Natural killer cell (primary cell): Measurements from ENCODE around the gene IL12RB2. TPM values are rescaled to one million over a fixed set of nuclear protein-coding genes. Genes with fewer than 3 reads are reported as not detected.

Experiments used
- ATAC-seq, 3 donors: fragments of 150-1000 bp in 2 of 3; fragments of 200-7000 bp in 1 of 3; cut with Tn5 transposase; 1 replicate in 1 of 3; 2 replicates in 2 of 3; pipeline ENCODE4 v1.10.0; 2021; ENCODE audit warnings: mild to moderate bottlenecking in 2 of 3, moderate library complexity in 2 of 3
- DNase-seq, 2 donors: peaks; one replicate each; pipeline versions ENCODE4 v3.0.0 to v3.0.0-alpha.2; 2013 to 2021; ENCODE audit warnings: mixed read lengths in 1 of 2
- H3K27ac ChIP-seq: one replicate; pipeline ENCODE4 v1.5.1; 2013; ENCODE audit warnings: mild to moderate bottlenecking, low read length
- H3K27me3 ChIP-seq: one replicate; pipeline ENCODE4 v1.6.1; 2013; ENCODE audit warnings: low read length; ENCODE audit not compliant: control insufficient read depth, insufficient read depth
- H3K36me3 ChIP-seq: one replicate; pipeline ENCODE4 v1.6.1; 2013; ENCODE audit warnings: low read length; ENCODE audit not compliant: control insufficient read depth, insufficient read depth
- H3K4me1 ChIP-seq: one replicate; pipeline ENCODE4 v1.6.1; 2013; ENCODE audit warnings: low read length; ENCODE audit not compliant: control insufficient read depth, insufficient read depth
- H3K4me3 ChIP-seq: one replicate; pipeline ENCODE4 v1.5.1; 2013; ENCODE audit warnings: low read length
- H3K9me3 ChIP-seq: one replicate; pipeline ENCODE4 v1.6.1; 2013; ENCODE audit warnings: low read length; ENCODE audit not compliant: control insufficient read depth, insufficient read depth
- H3K27ac Mint-ChIP-seq, 2 donors: one replicate each; pipeline ENCODE4 v1.8.0; 2022; ENCODE audit warnings: mild to moderate bottlenecking in 2 of 2, mixed read lengths in 2 of 2, moderate library complexity in 1 of 2
- H3K27me3 Mint-ChIP-seq, 2 donors: one replicate each; pipeline ENCODE4 v1.8.0; 2022; ENCODE audit warnings: low read depth in 2 of 2, mixed read lengths in 2 of 2
- H3K36me3 Mint-ChIP-seq: one replicate; pipeline ENCODE4 v1.8.0; 2022; ENCODE audit warnings: mixed read lengths
- H3K4me1 Mint-ChIP-seq, 2 donors: one replicate each; pipeline ENCODE4 v1.8.0; 2022; ENCODE audit warnings: mixed read lengths in 2 of 2
- H3K4me3 Mint-ChIP-seq: one replicate; pipeline ENCODE4 v1.8.0; 2022; ENCODE audit warnings: mild to moderate bottlenecking, moderate library complexity, mixed read lengths
- H3K9me3 Mint-ChIP-seq, 2 donors: one replicate each; pipeline ENCODE4 v1.8.0; 2022; ENCODE audit warnings: mixed read lengths in 2 of 2
- WGBS: methylation state at CpG from one replicate; pipeline ENCODE4 v1.1.7; 2013; ENCODE audit warnings: missing lambda C conversion rate; ENCODE audit not compliant: insufficient coverage; 5-methylcytosine and 5-hydroxymethylcytosine counted together
- intact Hi-C: fragments of 100-400 bp; cut with micrococcal nuclease; formaldehyde crosslinking; loops from one replicate; pipeline ENCODE4 v1.14.2; 2022
- total RNA-seq, 4 donors: library from RNA; stranded (reverse); fragments of 120-200 nt in 1 of 4; gene quantifications; one replicate each; pipeline versions ENCODE4 v1.2.3 to v1.2.4, GENCODE V29; 2013 to 2022
- TF ChIP-seq, protein P1 (sequence below): fragments of 200-600 bp; IDR thresholded peaks from one replicate; pipeline ENCODE4 v1.8.0; 2022; ENCODE audit warnings: antibody characterized with exemption

Gene IL12RB2
- total RNA-seq, 3 donors from 2014 or later (not counting 1 experiment from before 2014, with no cell fraction given), result 18.2 to 51.2 (median 24.8) TPM

DNA sequence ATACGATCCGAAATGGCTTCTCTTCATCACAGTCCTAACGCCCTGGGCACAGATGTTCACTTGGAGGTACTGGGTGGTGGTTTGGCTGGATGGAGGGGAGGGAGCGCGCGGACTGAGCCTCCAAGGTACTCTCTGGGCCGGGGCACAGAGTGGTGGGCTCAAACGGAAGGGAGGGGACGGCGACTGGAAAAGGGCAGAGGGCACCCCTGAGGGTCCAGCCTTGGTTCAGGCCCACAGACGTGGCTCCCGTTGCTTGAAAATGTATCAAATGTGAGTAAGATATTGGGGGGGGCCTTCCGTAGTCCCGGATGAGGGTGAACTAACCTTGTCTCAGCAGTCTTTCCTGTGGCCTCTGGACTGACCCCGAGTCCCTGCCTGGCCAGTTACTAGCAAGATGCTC is 463 bp downstream of the IL12RB2 start:
- intact Hi-C loops, result no loop called here
- Mint-ChIP-seq H3K9me3 (no peaks in the 10 kb centered on the region), H3K27ac (peak overlapping the region; percentile 82 to 89), H3K4me1 (peaks cover 37 to 51% of the 10 kb centered on the region in 2 donors), H3K4me3 (peak overlapping the region; percentile 92), H3K36me3 (no peaks in the 10 kb centered on the region), H3K27me3 (no peaks in the 10 kb centered on the region)
- WGBS, result 4% methylated on average over 13 of the region's 15 CpGs
- Histone ChIP-seq H3K27ac (peak overlapping the region; percentile 46), H3K4me3 (peak overlapping the region; percentile 47), H3K36me3 (no peaks in the 10 kb centered on the region), H3K27me3 (no peaks in the 10 kb centered on the region), H3K9me3 (no peaks in the 10 kb centered on the region), H3K4me1 (peaks cover 23% of the 10 kb centered on the region)
- DNase-seq (peak in 1 of 2 donors; percentile 9), ATAC-seq (peak; percentile 19 to 21 (median 21))
- TF ChIP-seq, protein P1, sequence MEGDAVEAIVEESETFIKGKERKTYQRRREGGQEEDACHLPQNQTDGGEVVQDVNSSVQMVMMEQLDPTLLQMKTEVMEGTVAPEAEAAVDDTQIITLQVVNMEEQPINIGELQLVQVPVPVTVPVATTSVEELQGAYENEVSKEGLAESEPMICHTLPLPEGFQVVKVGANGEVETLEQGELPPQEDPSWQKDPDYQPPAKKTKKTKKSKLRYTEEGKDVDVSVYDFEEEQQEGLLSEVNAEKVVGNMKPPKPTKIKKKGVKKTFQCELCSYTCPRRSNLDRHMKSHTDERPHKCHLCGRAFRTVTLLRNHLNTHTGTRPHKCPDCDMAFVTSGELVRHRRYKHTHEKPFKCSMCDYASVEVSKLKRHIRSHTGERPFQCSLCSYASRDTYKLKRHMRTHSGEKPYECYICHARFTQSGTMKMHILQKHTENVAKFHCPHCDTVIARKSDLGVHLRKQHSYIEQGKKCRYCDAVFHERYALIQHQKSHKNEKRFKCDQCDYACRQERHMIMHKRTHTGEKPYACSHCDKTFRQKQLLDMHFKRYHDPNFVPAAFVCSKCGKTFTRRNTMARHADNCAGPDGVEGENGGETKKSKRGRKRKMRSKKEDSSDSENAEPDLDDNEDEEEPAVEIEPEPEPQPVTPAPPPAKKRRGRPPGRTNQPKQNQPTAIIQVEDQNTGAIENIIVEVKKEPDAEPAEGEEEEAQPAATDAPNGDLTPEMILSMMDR, result no peak

DNA sequence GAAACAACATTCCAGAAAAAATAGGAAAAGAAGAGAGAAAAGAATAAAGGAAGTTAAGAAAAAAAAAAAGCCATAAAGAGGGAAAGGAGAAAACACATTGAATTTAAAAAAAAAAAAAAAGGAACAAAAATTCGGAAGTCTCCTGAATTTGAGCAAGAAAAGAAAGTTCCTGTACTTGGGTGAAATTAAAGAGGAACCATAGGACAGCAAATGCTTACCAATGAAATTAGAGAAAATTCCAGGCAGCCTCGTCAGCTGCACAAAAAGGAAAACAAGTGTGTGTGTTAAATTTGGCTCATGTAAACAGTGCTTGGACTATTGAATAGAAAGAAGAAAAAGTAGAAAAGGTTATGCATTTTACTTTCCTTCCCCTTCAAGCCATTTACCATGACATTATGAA is 4.9 kb downstream of the IL12RB2 start:
- no peaks in the 10 kb centered on the region for H3K36me3 ChIP-seq
- no peak for ATAC-seq
- peaks cover 26% of the 10 kb centered on the region for H3K4me1 ChIP-seq
- Mint-ChIP-seq H3K27me3 (no peaks in the 10 kb centered on the region), H3K27ac (peak overlapping the region in 1 of 2 donors; percentile 2), H3K4me1 (peaks cover 30 to 34% of the 10 kb centered on the region in 2 donors), H3K4me3 (no peak overlapping the region), H3K36me3 (no peaks in the 10 kb centered on the region), H3K9me3 (no peaks in the 10 kb centered on the region)
- TF ChIP-seq, protein P1, result no peak
- 45% methylated on average over 2 of the region's 2 CpGs for WGBS
- DNase-seq, result no peak
- H3K4me3 ChIP-seq, result no peak overlapping the region
- intact Hi-C loops, result no loop called here
- H3K27ac ChIP-seq, result no peak overlapping the region
- H3K27me3 ChIP-seq, result no peaks in the 10 kb centered on the region
- no peaks in the 10 kb centered on the region for H3K9me3 ChIP-seq

DNA sequence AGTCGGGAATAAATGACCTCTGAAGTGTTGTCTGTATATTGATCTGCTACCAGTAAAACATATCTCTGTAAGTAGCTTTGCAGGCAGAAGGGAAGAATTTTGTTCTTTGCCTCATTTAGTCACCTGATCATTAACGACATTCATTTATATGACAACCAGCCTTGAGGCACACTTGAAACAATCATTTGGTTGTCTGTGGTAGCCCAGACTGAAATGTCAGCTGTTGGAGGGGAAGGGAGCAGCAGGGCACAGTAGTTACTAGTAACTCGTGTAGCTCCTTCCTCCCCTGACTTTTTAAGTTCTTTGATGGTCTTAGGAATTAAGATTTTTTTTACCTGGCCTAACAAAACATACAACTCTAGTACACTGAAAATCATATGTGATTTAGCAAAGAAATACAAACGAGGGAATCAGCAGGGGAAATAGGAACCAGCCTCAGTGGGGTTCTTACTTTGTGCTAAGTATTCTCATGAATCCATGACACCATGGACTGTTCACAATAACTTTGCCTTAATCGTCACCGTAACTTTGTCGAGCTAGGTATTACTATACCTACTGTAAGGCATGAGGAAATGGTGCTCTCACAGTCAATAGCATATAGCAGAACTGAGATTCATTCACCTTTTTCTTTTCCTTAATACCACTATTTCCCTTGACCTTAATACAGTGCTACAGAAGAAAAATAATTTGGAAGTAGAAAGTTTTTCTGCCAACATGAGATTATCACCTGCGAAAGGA is 6.4 kb downstream of the IL12RB2 start:
- Mint-ChIP-seq H3K27me3 (no peaks in the 10 kb centered on the region), H3K27ac (peak overlapping the region in 1 of 2 donors; percentile 2), H3K4me3 (no peak overlapping the region), H3K36me3 (no peaks in the 10 kb centered on the region), H3K9me3 (no peaks in the 10 kb centered on the region), H3K4me1 (peaks cover 21 to 28% of the 10 kb centered on the region in 2 donors)
- H3K4me1 ChIP-seq, result peaks cover 26% of the 10 kb centered on the region
- 91% methylated on average over 5 of the region's 8 CpGs for WGBS
- DNase-seq (peak in 1 of 2 donors; percentile 12), ATAC-seq (no peak)
- intact Hi-C loops, result loop anchor here (2.0 kb wide), 1 partner anchor 19 kb away; no protein-coding TSS in a partner anchor
- no peak overlapping the region for H3K27ac ChIP-seq
- no peak overlapping the region for H3K4me3 ChIP-seq
- no peaks in the 10 kb centered on the region for H3K9me3 ChIP-seq
- TF ChIP-seq, protein P1, result no peak
- no peaks in the 10 kb centered on the region for H3K27me3 ChIP-seq
- no peaks in the 10 kb centered on the region for H3K36me3 ChIP-seq
